Smooth muscle cell (in vitro differentiated cells): ENCODE measurements around the gene FAM98A. TPM values are rescaled to one million over a fixed set of nuclear protein-coding genes. Genes with fewer than 3 reads are reported as not detected.

Experiments
- DNase-seq: peaks from one replicate; lab custom pipeline; 2025; ENCODE audit not compliant: unreplicated experiment; lab: John Stamatoyannopoulos, UW
- H2AFZ ChIP-seq: fragments of 200-600 bp; sonication (generic); 2 replicates; pipeline ENCODE4 v1.6.0; 2016; ENCODE audit warnings: antibody characterized with exemption, low read depth, mild to moderate bottlenecking
- H3F3A ChIP-seq: fragments of 200-600 bp; sonication (generic); 2 replicates; pipeline ENCODE4 v1.6.0; 2017; ENCODE audit warnings: antibody characterized with exemption, low read depth
- H3K27ac ChIP-seq: fragments of 200-600 bp; sonication (generic); 2 replicates; pipeline ENCODE4 v1.5.1; 2016; ENCODE audit warnings: low read depth, mild to moderate bottlenecking
- H3K27me3 ChIP-seq: fragments of 200-600 bp; sonication (generic); 2 replicates; pipeline ENCODE4 v1.6.1; 2016; ENCODE audit warnings: low read depth, mild to moderate bottlenecking
- H3K36me3 ChIP-seq: fragments of 200-600 bp; sonication (generic); 2 replicates; pipeline ENCODE4 v1.5.1; 2016; ENCODE audit warnings: low read depth
- H3K4me1 ChIP-seq: fragments of 200-600 bp; sonication (generic); 2 replicates; pipeline ENCODE4 v1.5.1; 2016; ENCODE audit warnings: low read depth
- H3K4me2 ChIP-seq: fragments of 200-600 bp; sonication (generic); 2 replicates; pipeline ENCODE4 v1.6.0; 2016; ENCODE audit warnings: mild to moderate bottlenecking
- H3K4me3 ChIP-seq: fragments of 200-600 bp; sonication (generic); 2 replicates; pipeline ENCODE4 v1.5.1; 2016; ENCODE audit warnings: mild to moderate bottlenecking
- H3K79me2 ChIP-seq: fragments of 200-600 bp; sonication (generic); 2 replicates; pipeline ENCODE4 v1.6.0; 2016; ENCODE audit warnings: low read depth, mild to moderate bottlenecking
- H3K9ac ChIP-seq: fragments of 200-600 bp; sonication (generic); 2 replicates; pipeline ENCODE4 v1.6.0; 2016; ENCODE audit warnings: low read depth
- H3K9me3 ChIP-seq: fragments of 200-600 bp; sonication (generic); replicated peaks from 2 replicates; pipeline ENCODE4 v1.5.1; 2016; ENCODE audit warnings: low read depth
- H4K20me1 ChIP-seq: fragments of 200-600 bp; sonication (generic); 2 replicates; pipeline ENCODE4 v1.6.0; 2016; ENCODE audit warnings: low read depth
- WGBS: methylation state at CpG from one replicate; pipeline ENCODE4 v1.1.7; 2016; ENCODE audit warnings: low lambda C conversion rate; 5-methylcytosine and 5-hydroxymethylcytosine counted together
- polyA plus RNA-seq: library from polyadenylated mRNA; unstranded; fragments of >200 nt; fragmentation: Nextera tagmentation; extraction: Ambion mirVana; gene quantifications from 2 replicates; pipeline ENCODE4 v1.2.1, GENCODE V29; 2016
- small RNA-seq: library from RNA; depleted of rRNA; stranded (forward); fragments of <200 nt; gene quantifications from one replicate; pipeline ENCODE3, GENCODE V24; 2014
- total RNA-seq: library from RNA; depleted of rRNA; stranded (reverse); fragments of >200 nt; gene quantifications from 2 replicates; pipeline ENCODE4 v1.2.3, GENCODE V29; 2014
- TF ChIP-seq, protein P1 (sequence below): fragments of 200-600 bp; sonication (generic); IDR thresholded peaks from 2 replicates; pipeline ENCODE4 v1.5.1; 2017; ENCODE audit warnings: borderline replicate concordance, mild to moderate bottlenecking, antibody characterized with exemption; ENCODE audit not compliant: insufficient read depth, poor library complexity, severe bottlenecking

Gene FAM98A
- total and polyA plus RNA-seq, 2 experiments from 2014 or later = 53.5 to 62.4 TPM

DNA sequence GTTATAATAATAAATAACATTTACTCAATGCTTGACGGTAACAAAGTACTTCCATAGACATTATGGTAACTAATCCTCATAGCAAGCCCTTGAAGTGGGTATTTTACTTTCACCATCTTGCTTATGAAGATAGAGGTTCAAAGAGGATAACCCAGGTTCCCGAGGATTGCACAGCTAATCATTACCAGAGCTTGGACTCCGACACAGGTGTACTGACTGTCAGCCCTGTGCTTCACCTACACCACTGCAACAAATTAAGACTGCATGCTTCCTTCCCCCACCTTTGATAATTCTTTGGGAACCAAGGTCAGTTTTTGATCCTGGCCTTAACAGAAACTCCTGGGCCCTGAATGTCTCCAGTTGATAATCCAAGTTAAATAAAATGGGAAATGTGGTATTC, 48.9 kb downstream of the FAM98A start:
- H3K9me3 ChIP-seq = no peaks in the 10 kb centered on the region
- no peak for DNase-seq
- H3K27me3 ChIP-seq = no peaks in the 10 kb centered on the region
- H4K20me1 ChIP-seq = no peaks in the 10 kb centered on the region
- WGBS = 96% methylated on average over 3 of the region's 3 CpGs
- no peak overlapping the region for H3K4me2 ChIP-seq
- no peaks in the 10 kb centered on the region for H3F3A ChIP-seq
- TF ChIP-seq, protein P1, sequence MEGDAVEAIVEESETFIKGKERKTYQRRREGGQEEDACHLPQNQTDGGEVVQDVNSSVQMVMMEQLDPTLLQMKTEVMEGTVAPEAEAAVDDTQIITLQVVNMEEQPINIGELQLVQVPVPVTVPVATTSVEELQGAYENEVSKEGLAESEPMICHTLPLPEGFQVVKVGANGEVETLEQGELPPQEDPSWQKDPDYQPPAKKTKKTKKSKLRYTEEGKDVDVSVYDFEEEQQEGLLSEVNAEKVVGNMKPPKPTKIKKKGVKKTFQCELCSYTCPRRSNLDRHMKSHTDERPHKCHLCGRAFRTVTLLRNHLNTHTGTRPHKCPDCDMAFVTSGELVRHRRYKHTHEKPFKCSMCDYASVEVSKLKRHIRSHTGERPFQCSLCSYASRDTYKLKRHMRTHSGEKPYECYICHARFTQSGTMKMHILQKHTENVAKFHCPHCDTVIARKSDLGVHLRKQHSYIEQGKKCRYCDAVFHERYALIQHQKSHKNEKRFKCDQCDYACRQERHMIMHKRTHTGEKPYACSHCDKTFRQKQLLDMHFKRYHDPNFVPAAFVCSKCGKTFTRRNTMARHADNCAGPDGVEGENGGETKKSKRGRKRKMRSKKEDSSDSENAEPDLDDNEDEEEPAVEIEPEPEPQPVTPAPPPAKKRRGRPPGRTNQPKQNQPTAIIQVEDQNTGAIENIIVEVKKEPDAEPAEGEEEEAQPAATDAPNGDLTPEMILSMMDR = no peak
- H3K4me3 ChIP-seq = no peak overlapping the region
- H3K27ac ChIP-seq = no peak overlapping the region
- no peaks in the 10 kb centered on the region for H3K79me2 ChIP-seq
- H3K9ac ChIP-seq = no peak overlapping the region
- H3K4me1 ChIP-seq = no peaks in the 10 kb centered on the region
- no peak overlapping the region for H2AFZ ChIP-seq
- H3K36me3 ChIP-seq = no peaks in the 10 kb centered on the region

DNA sequence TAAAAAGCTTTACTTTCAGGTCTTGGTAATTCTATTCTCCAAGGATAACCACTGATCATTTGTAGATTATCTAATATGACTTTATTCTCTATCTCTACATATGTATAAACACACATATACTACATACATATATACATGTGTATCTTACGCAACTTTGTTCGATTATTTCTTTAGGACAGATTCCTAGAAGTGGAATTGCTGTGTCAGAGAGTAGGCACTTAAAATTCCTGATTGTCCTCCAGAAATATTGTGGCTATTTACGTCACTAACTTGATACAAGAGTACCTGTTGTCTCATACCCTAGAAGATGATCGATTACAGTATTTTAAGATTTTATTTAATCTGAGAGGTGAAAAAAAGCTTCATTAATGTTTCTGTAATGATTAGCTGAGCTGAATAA, 57.9 kb downstream of the FAM98A start:
- TF ChIP-seq, protein P1 = no peak
- no peaks in the 10 kb centered on the region for H4K20me1 ChIP-seq
- H3K79me2 ChIP-seq = no peaks in the 10 kb centered on the region
- no peaks in the 10 kb centered on the region for H3K27me3 ChIP-seq
- H3K4me3 ChIP-seq = no peak overlapping the region
- no peaks in the 10 kb centered on the region for H3K4me1 ChIP-seq
- 97% methylated on average over 4 of the region's 4 CpGs for WGBS
- H3K36me3 ChIP-seq = no peaks in the 10 kb centered on the region
- no peak overlapping the region for H3K27ac ChIP-seq
- DNase-seq = no peak
- no peak overlapping the region for H2AFZ ChIP-seq
- no peak overlapping the region for H3K4me2 ChIP-seq
- no peak overlapping the region for H3K9ac ChIP-seq
- H3F3A ChIP-seq = no peaks in the 10 kb centered on the region
- H3K9me3 ChIP-seq = no peaks in the 10 kb centered on the region

- Histone ChIP-seq H2AFZ (no peak overlapping the region), H3K9ac (no peak overlapping the region), H3K36me3 (no peaks in the 10 kb centered on the region), H3K4me1 (no peaks in the 10 kb centered on the region), H3K9me3 (no peaks in the 10 kb centered on the region), H3K27me3 (no peaks in the 10 kb centered on the region), H3K4me3 (no peak overlapping the region), H3K27ac (no peak overlapping the region), H3K79me2 (no peaks in the 10 kb centered on the region), H3K4me2 (no peak overlapping the region), H4K20me1 (no peaks in the 10 kb centered on the region), H3F3A (peaks cover 4% of the 10 kb centered on the region)
- 86% methylated on average over 3 of the region's 3 CpGs for WGBS
- TF ChIP-seq, protein P1 = no peak
- DNase-seq = no peak
These were observed 63.7 kb downstream of the FAM98A start for GRCh38 chr2:33535421-33535820.

Small RNA genes lying within 50 kb of the gene (small RNA-seq; reads per million reads assigned to genes)
- gene ATP6V0E1P3 = not detected

Other genes with a start within 250 kb of the FAM98A start
- 0.31 and 0.49 TPM in 2 replicates for gene RASGRP3, start 122.7 kb downstream of the FAM98A start, total RNA-seq
- gene RASGRP3, start 122.7 kb downstream of the FAM98A start, polyA plus RNA-seq = 0.10 and 0.48 TPM in 2 replicates